Posterior cingulate gyrus (tissue), 11 donors: ENCODE measurements around the gene SPRYD3.
"Not testable (repeated sequence)": the region's sequence is repeated elsewhere in the genome, so short reads cannot be mapped to it uniquely, and the experiment has no call there.

ENCODE experiments used
- DNase-seq, 10 donors: peaks; one replicate each; pipeline versions ENCODE4 v3.0.0 to v3.0.0-alpha.2; 2020 to 2021; ENCODE audit warnings: mixed read lengths in 3 of 10
- intact Hi-C: fragments of 100-400 bp; cut with DNase I; formaldehyde crosslinking; loops from one replicate; pipeline ENCODE4 v1.15.1; 2023

The SPRYD3 gene

DNA sequence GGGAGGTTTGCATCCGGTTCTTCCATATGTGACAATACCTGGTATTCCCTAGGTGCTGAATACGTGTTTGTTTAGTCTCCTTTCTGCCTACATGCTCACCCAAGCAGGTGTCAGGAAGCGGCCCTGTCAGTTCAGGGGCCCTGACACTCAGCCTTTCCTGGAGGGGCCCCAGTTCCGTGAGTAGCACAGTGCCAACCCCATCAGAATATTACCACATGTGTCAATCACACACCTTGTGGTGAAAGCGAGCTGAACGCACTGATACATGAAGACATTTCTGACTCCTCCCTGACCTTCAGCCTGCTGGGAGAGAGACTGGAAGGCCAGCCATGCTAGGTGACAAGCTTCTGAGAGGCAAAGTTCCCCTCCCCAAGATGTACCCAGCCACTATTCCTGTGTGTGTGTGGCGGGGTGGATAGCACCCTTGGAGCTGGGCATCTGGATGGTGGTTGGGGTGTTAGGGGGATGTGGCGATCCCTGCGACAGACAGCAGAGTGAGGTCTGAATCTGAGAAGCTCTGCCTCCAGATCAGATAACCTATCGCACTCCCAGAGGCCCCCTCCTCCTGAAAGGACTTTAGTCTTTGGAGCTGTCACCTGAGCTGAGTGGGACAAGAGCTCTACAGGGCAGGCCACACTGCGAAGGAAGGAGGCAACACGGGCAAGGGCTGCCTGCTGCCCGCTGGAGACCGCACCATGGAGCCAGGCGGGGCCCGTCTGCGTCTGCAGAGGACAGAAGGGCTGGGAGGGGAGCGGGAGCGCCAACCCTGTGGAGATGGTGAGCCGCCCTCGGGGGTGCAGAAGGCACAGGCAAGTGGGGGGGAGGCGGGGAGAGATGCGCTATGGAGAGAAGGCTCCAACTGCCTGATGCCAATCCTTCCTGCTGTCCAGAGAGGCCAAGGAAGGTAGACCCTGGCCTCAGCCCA, 24.0 kb upstream of the SPRYD3 start, which contains the start of gene SOAT2:
Gene SOAT2, plus strand, starts transcription at position 604 of the 925 bp plus-strand sequence. Its CDS starts 92 bp downstream, at position 696.
- DNase-seq: peak in 1 of 10 donors; percentile 64
- intact Hi-C loops: no loop called here

DNA sequence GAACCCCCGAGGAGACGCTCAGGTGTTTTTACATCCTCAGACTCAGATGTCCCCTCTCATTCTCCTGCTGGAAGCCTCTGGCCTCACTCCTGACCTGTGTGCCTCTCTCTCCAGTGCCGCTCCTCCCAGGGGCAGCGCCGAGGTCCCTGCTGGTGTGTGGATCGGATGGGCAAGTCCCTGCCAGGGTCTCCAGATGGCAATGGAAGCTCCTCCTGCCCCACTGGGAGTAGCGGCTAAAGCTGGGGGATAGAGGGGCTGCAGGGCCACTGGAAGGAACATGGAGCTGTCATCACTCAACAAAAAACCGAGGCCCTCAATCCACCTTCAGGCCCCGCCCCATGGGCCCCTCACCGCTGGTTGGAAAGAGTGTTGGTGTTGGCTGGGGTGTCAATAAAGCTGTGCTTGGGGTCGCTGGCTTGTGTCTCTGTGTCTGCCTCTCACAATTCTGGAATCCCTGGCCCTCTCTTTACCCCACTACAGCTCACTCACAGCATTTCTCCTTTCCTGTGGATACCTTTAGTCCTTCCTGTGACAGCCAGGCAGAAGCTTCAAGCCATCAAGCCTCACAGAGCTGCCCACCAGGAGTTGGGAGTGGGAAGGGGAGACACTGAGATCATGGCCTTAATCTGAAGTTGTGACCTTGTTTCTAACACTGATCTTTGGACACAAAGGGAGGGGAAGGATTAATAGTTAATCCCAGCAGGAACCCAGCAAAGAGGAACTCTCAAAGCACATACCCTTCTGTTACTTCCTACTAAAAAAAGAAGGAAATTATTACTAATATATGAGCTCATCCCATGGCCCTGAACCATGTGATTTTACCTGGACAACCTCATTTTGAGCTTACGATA, 23.0 kb upstream of the SPRYD3 start:
- peak in 1 of 10 donors; percentile 48 for DNase-seq
- intact Hi-C loops: no loop called here

DNA sequence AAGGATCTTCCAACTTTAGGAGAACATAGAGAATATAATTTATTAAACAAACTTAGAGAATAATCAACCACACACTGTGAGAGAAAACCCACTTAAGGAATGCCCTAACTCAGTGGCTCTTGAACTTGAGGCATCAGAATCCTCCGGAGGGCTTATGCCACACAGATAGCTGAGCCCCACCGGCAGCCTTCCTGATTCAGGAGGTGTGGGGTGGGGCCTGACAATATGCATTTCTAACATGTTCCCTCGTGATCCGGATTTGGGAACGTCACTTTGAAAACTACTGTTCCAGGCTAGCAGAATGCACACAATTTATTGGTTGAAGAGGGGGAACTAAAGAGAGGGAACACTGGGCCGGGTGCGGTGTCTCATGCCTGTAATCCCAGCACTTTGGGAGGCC, 22.1 kb upstream of the SPRYD3 start:
- intact Hi-C loops: no loop called here

DNA sequence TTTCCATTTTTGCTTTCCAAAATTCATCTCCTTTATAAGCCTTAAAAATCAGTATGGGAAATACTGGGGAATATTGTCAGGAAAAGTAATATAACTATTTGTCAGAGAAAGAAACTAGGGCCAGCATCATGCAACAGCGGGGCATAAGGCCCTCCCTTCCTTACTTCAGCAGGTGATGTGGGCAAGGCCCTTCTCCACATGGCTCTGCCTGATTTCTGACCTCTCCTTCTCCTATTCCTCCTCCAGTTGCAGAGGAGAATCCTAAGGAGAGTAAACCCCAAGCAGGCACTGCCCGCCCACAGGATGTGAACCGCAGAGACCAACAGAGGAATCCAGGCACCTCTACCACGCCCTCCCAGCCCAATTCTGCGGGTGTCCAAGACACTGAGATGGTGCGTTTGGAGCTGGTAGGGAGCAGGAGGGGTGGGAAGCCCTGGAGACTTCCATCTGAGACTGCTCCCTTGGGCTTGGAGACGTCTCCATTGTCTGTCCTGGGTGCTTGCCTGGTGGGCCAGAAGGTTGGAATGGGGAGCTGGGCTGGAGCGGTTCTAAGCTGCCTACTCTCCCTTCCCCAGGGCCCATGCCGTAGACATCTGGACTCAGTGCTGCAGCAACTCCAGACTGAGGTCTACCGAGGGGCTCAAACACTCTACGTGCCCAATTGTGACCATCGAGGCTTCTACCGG, 21.4 kb upstream of the SPRYD3 start:
- peak in 1 of 10 donors; percentile 66 for DNase-seq
- intact Hi-C loops: no loop called here

More for the DNA sequence above, 22.1 kb upstream of the SPRYD3 start:
- DNase-seq: peak in 1 of 10 donors; percentile 64

DNA sequence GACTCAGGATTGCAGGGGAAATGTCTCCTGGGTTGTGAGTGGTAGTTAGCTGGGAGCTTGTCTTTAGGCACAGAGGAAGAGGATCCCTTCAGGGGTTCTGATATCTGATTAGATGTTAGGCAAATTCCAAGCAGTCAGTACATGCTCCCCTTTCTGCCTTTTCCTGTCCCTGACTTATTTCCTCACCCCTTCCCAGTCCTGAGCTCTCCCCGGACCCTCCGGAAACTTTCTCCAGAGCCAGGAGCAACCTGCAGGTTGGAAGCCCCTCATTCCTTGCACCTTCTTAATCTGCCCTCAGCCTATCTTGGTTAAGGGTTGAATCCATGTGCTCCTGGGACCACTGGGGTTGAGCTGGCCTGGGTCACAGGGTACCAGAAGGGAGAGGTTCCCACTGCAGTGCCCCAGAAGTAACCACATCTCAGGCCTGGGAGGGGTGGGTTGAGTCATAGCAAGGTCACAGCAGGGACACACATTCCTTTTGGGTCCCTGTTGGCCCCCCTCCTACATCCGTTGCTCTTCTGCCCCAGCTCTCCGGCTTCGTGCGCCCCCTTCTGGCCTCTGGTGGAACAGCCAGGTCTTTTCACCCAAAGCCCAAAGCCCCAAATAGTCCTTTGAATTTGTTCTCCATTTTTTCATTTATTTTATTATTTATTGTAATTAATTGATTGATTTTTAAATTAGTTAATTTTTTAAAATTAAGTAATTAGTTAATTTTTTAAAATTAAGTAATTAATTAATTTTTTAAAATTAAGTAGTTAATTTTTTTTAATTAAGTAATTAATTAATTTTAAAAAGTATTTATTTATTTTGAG, 20.1 kb upstream of the SPRYD3 start:
- intact Hi-C loops: loop anchor here (1.0 kb wide), 1 partner anchor 33 kb away; no protein-coding TSS in a partner anchor
- peak; percentile 73 to 97 (median 90) for DNase-seq

DNA sequence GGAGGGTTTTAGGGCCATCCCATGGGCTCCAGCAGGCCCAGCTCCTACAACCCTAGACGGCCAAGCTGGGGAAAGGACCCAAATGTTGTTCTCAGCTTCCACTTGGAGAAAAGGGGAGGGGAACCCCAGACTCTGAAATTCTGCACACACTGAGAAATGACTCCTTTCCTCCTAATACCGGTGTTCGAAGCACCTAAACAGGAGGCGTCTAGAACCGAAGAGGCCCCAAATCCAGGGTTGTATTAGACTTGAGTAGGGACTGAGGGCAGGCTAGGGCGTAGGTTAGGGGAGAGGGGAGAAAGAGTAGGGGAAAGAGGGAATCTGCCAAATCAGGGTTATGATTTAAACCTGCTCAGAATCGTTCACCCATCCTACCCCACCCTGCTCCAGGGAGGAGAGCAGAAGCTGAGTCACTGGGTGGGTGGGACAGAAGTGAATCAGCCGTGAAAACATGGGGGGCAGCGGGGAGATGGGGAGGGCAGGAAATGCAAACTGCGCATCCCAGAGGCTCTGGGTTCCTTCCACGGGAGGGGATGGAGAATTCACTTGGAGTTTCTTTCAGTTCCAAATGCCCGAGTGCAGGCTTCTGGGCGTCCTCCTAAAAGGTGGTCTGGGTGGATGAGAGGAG, 19.3 kb upstream of the SPRYD3 start:
- intact Hi-C loops: no loop called here
- peak in 8 of 10 donors; percentile 31 to 89 (median 56) for DNase-seq

DNA sequence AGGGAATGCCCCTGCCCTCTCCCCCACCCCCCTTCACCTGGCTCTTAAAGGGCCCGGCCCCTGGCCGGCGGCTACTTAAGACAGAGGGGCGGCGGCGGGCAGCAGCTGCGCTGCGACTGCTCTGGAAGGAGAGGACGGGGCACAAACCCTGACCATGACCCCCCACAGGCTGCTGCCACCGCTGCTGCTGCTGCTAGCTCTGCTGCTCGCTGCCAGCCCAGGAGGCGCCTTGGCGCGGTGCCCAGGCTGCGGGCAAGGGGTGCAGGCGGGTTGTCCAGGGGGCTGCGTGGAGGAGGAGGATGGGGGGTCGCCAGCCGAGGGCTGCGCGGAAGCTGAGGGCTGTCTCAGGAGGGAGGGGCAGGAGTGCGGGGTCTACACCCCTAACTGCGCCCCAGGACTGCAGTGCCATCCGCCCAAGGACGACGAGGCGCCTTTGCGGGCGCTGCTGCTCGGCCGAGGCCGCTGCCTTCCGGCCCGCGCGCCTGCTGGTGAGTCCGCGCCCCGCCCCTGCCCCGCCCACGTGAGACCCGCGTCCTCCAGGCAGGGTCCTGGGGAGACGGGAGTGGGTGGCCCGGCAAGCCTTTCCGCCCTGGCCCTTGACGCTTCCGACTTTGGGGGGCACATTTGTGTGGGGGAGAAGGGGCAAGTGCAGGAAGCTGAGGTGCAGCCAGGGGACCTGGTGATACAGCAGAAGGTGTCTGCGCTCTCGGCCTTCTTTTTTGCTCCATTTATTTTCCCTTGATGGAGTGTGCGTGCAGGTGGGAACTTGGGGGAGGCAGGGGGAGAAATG, 18.6 kb upstream of the SPRYD3 start, which contains the start of gene IGFBP6:
Gene IGFBP6, plus strand, starts transcription at position 104 of the 790 bp plus-strand sequence. Its CDS starts 51 bp downstream, at position 155.
- intact Hi-C loops: no loop called here
- peak in 9 of 10 donors; percentile 32 to 93 (median 57) for DNase-seq

DNA sequence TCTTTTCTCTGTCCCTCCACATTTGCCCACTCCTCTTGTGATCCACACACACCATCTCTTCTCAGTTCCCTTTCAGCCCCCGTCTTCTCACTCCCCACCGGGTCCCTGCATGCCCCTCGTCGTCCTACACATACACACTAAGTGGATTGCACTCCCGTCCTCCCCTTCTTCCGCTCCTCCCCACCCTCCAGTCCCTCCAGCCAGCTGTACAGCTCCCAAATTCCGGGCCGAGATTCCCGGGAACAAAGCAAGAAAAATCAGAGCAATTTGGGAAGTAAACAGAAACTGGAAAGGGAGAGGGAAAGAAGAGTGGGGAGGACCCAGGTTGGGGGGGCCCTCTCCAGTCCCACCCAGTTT, 18.0 kb upstream of the SPRYD3 start:
- intact Hi-C loops: no loop called here
- peak in 5 of 10 donors; percentile 16 to 85 (median 39) for DNase-seq

DNA sequence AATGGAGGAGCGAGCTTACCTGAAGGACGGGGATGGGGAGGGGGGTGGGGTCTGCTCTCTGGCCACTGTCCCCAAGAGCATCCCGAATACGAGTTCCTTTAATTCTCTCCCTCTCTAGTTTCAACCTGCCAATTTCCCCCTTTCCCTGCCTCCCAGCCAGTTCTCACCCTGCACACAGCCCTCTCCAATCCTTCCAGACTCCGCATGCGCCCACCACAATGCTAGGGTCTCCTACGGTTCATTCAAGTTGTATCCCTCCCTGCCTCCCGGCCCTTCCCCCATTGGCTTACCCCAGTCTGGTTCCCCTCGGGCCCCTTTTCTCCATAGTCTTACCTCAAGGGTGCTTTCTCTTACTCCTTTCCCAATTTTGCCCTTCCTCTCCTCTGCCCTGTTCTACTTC, 17.6 kb upstream of the SPRYD3 start:
- peak in 1 of 10 donors; percentile 57 for DNase-seq
- intact Hi-C loops: no loop called here

DNA sequence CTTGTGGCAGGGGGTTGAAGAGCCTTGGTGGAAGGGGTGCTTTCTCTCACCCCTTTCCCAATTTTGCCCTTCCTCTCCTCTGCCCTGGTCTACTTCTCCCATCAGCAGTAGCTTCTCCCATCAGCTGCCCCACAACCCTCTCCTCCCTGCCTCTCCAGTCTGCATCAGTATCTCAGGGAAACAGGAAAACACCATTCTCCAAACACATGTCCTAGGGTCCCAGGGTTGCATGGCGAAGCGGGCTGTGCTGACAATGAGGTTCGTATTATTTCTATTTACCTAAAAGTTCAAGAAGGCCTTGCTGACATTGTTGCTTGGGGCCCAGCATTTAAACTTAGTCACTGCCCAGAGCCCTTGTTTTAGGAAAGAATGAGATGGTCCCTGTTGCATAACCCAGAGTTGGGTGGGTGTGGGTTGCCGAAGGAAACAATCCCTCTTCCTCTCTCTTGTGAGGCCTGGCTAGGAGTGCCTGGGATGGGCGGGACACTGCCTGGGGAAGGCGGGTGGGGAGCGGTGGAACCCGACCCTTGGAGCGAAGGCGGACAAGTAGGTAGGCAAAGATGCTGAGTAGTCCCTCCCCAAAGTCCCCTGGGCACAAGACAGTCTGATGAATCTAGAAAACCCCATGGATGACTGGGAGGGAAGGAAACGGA, 17.0 kb upstream of the SPRYD3 start:
- intact Hi-C loops: no loop called here
- peak in 1 of 10 donors; percentile 81 for DNase-seq

DNA sequence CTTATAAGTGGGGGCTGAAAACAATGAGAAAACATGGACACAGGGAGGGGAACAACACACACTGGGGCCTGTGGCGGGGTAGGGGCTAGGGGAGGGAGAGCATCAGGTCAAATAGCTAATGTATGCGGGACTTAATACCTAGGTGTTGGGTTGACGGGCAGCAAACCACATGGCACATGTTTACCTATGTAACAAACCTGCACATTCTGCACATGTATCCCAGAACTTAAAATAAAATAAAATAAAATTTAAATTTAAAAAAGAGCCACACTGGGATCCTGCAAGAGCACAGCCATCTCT, 16.4 kb upstream of the SPRYD3 start:
- DNase-seq, intact Hi-C loops: not testable (repeated sequence)

DNA sequence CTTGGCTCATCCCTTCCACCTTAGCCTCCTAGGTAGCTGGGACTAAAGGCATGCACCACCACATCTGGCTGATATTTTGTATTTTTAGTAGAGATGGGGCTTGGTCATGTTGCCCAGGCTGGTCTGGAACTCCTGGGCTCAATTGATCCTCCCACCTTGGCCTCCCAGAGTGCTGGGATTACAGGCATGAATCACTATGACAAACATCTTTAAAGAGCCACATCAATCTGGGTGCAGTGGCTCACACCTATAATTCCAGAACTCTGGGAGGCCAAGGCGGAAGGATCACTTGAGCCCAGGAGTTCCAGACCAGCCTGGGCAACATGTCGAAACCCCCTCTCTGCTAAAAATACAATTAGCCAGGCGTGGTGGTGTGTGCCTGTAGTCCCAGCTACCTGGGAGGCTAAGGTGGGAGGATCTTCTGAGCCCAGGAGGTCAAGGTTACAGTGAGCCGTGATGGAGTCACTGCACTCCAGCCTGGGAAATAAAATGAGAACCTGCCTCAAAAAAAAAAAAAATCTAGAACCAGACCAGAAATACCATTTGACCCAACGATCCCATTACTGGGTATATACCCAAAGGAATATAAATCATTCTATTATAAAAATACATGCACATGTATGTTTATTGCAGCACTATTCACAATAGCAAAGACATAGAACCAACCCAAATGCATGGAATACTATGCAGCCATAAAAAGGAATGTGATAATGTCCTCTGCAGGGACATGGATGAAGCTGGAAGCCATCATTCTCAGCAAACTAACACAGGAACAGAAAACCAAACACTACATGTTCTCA, 15.8 kb upstream of the SPRYD3 start:
- DNase-seq, intact Hi-C loops: not testable (repeated sequence)

DNA sequence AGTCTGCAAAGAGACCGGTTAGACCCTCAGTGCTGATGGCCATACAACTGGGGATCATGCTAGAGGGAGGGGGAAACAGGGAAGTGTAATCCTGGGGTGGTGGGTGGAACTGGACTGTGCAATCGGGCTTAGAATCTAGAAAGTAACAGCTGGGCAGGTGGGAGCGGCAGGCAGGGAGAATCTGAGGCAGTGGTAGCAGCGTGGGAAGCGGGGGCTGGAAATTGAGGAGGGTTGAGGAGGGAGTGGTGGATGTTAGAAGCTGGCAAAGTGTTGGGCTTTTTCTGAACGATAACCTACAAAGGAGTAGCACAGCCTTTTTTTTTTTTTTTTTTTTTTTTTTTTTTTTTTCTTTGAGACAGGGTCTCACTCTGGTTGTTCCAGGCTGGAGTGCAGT, 15.2 kb upstream of the SPRYD3 start:
- intact Hi-C loops: no loop called here
- DNase-seq: peak in 1 of 10 donors; percentile 34

DNA sequence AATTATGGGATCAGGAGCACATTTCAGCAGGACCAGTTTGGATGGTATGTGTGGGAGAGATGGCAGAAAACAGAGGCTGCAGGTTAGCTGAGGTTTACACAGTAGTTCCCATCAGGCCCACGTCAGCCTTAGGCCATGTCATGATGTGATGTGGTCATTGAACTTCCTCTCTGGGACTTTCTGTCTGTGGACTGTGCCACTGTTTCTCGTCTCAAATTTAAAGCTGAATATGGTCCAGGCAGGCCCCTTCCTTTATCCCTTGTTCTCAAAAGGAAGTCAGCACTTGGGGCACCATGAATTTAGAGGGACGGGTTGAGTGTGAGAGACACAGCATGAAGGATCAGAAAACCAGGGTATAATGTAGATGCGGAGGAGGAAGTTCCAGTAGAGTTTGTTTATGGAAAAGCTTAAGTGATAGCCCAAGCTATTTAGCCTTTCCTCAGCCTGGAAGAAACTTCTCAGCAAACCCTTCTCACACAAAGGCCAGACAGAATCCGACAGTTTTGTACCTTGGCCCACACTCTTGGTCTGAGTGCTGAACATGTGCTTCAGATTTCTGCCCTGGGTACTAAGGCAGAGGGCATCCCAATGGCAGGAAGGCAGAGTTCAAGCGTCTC, 14.7 kb upstream of the SPRYD3 start:
- intact Hi-C loops: no loop called here
- DNase-seq: peak in 1 of 10 donors; percentile 60

DNA sequence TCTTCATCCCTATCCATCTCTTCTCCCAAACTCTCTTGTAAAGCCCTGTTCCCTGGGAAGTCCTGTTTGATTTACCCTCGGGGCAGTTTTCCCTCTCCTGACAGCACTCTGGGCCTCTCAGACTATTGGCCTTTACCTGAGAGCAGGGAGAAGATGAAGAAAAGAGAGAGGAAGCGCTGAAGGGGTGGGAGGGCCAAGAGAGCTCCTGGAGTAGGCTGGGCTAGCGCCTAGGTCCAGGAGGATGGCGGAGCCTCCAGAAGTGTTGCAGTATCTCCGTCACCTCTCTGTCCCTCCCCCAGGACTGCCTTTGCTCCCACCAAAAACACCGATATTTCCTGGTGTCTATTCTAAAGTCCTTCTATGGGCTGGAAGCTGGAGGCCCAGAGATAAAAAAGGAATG, 12.6 kb upstream of the SPRYD3 start:
- DNase-seq: peak in 1 of 10 donors; percentile 16
- intact Hi-C loops: no loop called here

DNA sequence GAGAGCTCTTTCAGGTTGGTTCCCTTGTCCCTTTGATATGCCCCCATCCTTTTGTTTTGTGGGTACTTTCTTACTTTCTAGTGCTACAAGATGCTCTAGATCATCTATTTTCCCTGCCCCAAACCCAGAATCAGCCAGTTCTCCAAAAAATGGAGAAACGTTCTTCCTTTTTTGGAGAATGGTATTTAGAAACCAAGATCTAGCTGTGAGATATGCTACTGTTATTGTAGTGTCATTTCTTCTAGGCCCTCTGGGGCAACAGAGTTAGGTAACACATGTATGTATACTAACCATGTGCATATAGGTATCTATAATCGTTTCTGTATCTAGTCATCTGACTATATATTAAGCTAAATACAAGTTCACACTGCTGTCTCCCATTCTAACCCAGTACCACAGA, 11.4 kb upstream of the SPRYD3 start:
- no peak for DNase-seq
- intact Hi-C loops: no loop called here

DNA sequence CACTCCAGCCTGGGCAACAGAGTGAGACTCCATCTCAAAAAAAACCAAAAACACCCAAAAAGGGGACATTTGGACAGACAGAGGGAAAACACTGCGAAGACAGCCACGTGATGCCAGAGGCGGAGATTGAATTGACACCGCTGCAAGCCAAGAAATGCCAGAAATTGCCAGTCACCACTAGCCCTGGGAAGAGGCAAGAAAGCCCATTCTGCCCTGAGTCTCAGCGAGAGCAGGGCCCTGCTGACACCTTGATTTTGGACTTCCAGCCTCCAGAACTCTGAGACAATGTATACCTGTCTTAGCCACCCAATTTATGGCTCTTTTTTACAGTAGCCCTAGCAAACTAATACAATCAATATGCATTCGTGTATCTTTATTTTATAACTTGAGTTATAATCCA, 10.9 kb upstream of the SPRYD3 start:
- intact Hi-C loops: no loop called here
- no peak for DNase-seq
